ENCODE measurements around the gene C4orf50.

The C4orf50 gene

DNA sequence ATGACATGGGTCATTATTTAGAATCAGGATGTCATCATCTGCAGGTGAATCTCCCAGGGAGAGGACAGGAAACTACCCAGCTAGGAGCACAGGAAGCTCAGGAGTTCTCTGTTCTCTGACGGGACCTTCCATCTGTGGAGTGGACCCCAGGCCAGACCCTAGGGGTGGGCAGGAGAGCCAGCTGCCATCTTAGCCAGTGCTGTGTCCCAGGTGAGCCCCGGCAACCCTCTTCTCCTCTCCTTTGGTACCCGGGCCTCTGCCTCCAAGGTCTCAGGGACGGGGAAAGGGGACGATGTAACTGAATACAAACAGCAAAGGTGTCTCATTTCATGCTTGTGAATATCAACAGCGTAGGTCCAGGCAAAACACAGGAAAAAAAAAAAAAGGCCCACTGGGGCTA, 48.5 kb downstream of the C4orf50 start:
- H3K4me3 Mint-ChIP-seq = no peak overlapping the region

DNA sequence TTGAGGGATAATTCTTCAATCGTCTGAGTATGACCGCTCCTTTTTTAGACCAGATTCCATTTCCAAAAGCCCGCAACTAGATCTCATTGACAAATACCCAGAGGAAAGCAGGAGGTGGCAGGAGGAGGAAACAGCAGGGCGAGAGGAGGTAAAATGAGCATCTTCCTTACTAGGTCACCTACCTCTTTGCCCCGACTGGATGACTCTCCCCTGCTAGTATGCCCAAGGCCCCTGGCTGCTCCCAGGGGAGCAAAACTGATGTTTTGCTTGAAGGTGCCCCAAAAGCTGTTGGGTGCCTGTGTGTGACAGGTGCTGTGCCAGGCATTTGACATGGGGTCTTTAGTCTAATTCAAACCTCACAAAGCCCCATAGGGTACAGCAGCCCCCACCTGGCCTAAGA, 48.9 kb downstream of the C4orf50 start:
- Mint-ChIP-seq H3K36me3 (no peaks in the 10 kb centered on the region), H3K4me3 (no peak overlapping the region), H3K9me3 (peaks cover 2% of the 10 kb centered on the region), H3K27ac (no peak overlapping the region), H3K4me1 (no peaks in the 10 kb centered on the region), H3K27me3 (peaks cover 3% of the 10 kb centered on the region)
- no peak for ATAC-seq (ENCODE audit: low read depth)
- DNase-seq (ENCODE audit: low spot score in 2 of 2) = no peak

More for the DNA sequence above, 48.5 kb downstream of the C4orf50 start:
- Mint-ChIP-seq H3K27me3 (peaks cover 3% of the 10 kb centered on the region), H3K9me3 (peaks cover 2% of the 10 kb centered on the region), H3K36me3 (no peaks in the 10 kb centered on the region), H3K4me1 (no peaks in the 10 kb centered on the region), H3K27ac (no peak overlapping the region)
- ATAC-seq (ENCODE audit: low read depth) = no peak
- no peak for DNase-seq (ENCODE audit: low spot score in 2 of 2)

DNA sequence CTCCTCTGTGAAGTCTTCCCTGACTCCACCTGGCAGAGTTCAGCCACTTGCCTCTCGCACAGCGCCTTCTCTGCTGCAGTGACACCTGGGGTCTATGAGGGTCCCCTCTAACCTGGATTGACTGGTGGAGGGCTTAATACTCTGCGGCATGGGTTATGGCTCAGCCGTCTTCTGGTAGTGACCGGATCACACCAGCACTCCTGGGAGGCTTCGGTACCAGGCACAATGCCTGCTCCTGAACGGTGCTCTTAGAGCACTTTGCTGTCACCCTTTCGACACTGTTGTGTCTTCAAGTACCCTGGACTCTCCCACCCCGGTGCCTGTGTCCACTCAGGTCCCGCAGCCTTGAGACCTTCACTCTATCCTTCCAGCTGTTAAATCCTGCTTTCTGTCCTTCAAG, 50.0 kb downstream of the C4orf50 start:
- peaks cover 3% of the 10 kb centered on the region for H3K27me3 Mint-ChIP-seq

DNA sequence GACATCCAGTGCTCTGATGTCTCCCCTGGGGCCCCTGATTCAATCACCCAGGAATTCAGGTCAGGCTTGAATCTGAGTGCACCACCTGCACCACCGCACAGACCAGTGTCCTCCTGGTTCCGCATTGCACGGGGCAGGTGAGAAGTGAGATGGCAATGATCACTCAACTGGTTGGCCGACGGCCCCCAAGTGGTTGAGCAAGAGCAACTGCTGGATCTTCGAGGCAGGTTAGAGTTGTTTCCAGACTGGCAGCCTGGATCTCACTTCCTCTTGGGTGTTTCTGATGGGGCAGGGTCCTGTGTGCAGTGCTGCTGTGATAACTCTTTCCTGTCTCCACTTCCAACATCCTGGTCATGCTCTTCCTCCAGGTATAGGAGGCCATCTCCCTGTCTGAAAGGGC, 50.4 kb downstream of the C4orf50 start:
- no peaks in the 10 kb centered on the region for H3K36me3 Mint-ChIP-seq
- ATAC-seq (ENCODE audit: low read depth) (no peak), DNase-seq (ENCODE audit: low spot score in 2 of 2) (no peak)
- H3K9me3 Mint-ChIP-seq = peaks cover 2% of the 10 kb centered on the region
- peaks cover 3% of the 10 kb centered on the region for H3K27me3 Mint-ChIP-seq
- no peak overlapping the region for H3K4me3 Mint-ChIP-seq
- H3K27ac Mint-ChIP-seq = no peak overlapping the region
- no peaks in the 10 kb centered on the region for H3K4me1 Mint-ChIP-seq

More for the DNA sequence above, 50.0 kb downstream of the C4orf50 start:
- no peak for DNase-seq (ENCODE audit: low spot score in 2 of 2)
- ATAC-seq (ENCODE audit: low read depth) = no peak
- Mint-ChIP-seq H3K4me3 (no peak overlapping the region), H3K4me1 (no peaks in the 10 kb centered on the region), H3K9me3 (peaks cover 2% of the 10 kb centered on the region), H3K27ac (no peak overlapping the region), H3K36me3 (no peaks in the 10 kb centered on the region)

DNA sequence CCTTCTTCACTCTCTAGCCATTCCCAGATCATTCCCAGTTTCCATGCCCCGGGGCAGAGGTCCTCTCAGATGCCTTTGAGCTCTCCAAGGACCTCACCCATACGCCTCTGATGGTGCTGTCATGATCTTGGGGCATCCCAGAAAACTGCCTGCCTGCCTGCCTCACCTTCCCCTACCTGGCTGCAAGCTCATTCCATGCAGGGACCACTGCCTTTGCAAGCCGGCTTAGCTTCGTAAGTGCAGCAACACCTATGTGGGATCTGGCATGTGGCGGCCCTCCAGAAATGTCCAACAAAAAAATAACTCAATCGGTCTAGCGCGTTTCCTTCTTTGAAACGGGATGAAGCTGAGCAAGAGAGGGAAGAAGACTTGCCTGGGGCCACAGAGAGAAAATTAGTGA, 53.0 kb downstream of the C4orf50 start:
- no peak overlapping the region for H3K27ac Mint-ChIP-seq
- no peaks in the 10 kb centered on the region for H3K27me3 Mint-ChIP-seq
- DNase-seq (ENCODE audit: low spot score in 2 of 2) (no peak), ATAC-seq (ENCODE audit: low read depth) (no peak)
- H3K4me1 Mint-ChIP-seq = no peaks in the 10 kb centered on the region
- no peak overlapping the region for H3K4me3 Mint-ChIP-seq
- peaks cover 2% of the 10 kb centered on the region for H3K9me3 Mint-ChIP-seq
- no peaks in the 10 kb centered on the region for H3K36me3 Mint-ChIP-seq

DNA sequence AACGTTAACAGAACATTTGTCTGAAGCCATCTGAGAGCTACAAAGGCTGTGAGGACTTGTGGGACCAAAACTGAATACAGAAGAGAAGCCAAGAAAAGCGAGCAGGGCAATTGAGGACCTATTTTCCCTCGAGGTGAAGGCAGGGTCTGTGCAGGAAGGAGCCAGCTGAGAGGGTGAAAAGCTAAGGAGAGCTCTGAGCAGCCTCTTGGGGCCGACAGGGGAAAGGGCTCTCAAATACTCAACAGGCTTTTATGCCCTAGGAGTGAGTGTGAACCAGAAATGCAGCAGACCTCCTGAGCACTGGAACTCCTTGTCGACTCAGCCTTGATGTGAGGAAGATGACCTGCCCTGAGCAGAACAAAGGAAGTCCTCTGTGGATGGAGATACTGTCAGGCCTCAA, 54.2 kb downstream of the C4orf50 start:
- ATAC-seq (ENCODE audit: low read depth) (no peak), DNase-seq (ENCODE audit: low spot score in 2 of 2) (no peak)
- Mint-ChIP-seq H3K4me1 (no peaks in the 10 kb centered on the region), H3K27me3 (no peaks in the 10 kb centered on the region), H3K36me3 (no peaks in the 10 kb centered on the region), H3K9me3 (peaks cover 2% of the 10 kb centered on the region), H3K27ac (no peak overlapping the region), H3K4me3 (no peak overlapping the region)

DNA sequence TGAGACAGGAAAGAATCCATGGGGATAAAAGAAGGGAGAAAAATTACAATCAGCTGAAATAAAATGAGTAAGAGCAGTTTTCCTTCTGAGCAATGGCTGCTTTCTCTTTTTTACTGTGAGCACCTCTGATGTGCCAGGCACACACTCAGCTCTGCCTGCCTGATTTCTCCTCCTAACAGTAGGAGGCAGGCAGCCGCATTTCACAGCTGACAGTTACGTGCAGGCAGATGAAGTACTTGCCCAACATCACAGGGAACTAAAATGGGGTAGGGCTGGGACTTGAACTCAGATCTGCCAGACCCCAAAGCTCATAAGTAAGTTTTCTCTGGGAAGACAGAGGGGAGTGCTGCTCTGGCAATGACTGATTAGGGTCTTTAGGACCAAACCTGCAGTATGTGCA, 54.6 kb downstream of the C4orf50 start:
- DNase-seq (ENCODE audit: low spot score in 2 of 2) = no peak
- Mint-ChIP-seq H3K27me3 (no peaks in the 10 kb centered on the region), H3K4me1 (no peaks in the 10 kb centered on the region), H3K9me3 (peaks cover 2% of the 10 kb centered on the region), H3K4me3 (no peak overlapping the region), H3K27ac (no peak overlapping the region), H3K36me3 (no peaks in the 10 kb centered on the region)
- no peak for ATAC-seq (ENCODE audit: low read depth)

DNA sequence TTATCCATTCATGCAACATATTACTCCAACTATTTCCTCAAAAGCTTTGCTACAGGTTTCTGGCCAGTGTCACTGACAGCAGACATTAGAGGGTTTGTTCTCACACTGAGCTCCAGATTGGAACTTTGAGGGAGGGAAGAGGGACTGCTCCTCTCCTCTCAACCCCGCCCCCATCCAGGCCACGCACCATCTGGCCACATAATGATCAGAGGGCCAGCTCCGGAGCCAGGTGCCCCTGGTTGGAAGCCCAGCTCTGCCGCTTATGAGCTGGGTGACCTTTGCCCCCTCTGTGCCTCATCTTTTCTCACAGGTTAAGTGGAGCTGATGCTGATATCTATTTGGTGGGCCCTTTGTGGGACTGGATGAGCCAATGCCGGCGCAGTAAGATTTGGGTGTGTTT, 55.8 kb downstream of the C4orf50 start:
- H3K9me3 Mint-ChIP-seq = no peaks in the 10 kb centered on the region
- no peaks in the 10 kb centered on the region for H3K4me1 Mint-ChIP-seq
- no peak for ATAC-seq (ENCODE audit: low read depth)
- H3K27me3 Mint-ChIP-seq = no peaks in the 10 kb centered on the region
- H3K4me3 Mint-ChIP-seq = no peak overlapping the region
- no peaks in the 10 kb centered on the region for H3K36me3 Mint-ChIP-seq
- H3K27ac Mint-ChIP-seq = no peak overlapping the region
- DNase-seq (ENCODE audit: low spot score in 2 of 2) = no peak

DNA sequence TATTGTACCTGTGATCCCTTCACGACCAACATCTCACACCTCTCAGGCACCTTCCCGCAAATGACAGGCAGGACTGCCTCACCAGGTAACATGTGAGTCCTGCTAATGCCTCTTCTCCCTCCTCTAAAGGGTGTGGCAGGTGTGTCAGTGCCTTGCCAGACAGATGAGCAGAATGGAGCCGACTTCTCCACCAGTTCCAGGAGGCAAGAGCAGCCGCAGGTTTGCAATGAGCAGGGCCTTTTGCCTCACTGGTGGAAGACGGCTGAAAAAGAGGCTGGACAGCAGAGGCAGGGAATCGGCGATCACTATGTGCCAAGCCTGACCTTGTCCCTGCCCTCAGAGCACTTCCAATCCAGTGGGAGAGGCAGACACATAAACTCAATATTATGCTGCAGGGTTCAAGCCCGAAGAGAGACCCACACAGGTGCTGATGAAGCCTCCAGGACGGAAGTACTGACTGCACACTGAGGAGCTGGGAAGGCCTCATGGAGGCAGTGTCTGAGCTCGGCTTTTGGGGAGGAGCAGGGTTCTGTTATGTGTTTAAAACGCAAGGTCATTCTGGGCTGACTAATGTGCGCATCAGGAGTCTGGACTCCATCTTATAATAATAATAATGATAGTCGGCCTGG, 57.9 kb downstream of the C4orf50 start:
- DNase-seq (ENCODE audit: low spot score in 2 of 2) (no peak), ATAC-seq (ENCODE audit: low read depth) (no peak)
- no peaks in the 10 kb centered on the region for H3K27me3 Mint-ChIP-seq
- no peak overlapping the region for H3K4me3 Mint-ChIP-seq
- H3K9me3 Mint-ChIP-seq = no peaks in the 10 kb centered on the region
- no peaks in the 10 kb centered on the region for H3K36me3 Mint-ChIP-seq
- H3K4me1 Mint-ChIP-seq = no peaks in the 10 kb centered on the region
- H3K27ac Mint-ChIP-seq = no peak overlapping the region

DNA sequence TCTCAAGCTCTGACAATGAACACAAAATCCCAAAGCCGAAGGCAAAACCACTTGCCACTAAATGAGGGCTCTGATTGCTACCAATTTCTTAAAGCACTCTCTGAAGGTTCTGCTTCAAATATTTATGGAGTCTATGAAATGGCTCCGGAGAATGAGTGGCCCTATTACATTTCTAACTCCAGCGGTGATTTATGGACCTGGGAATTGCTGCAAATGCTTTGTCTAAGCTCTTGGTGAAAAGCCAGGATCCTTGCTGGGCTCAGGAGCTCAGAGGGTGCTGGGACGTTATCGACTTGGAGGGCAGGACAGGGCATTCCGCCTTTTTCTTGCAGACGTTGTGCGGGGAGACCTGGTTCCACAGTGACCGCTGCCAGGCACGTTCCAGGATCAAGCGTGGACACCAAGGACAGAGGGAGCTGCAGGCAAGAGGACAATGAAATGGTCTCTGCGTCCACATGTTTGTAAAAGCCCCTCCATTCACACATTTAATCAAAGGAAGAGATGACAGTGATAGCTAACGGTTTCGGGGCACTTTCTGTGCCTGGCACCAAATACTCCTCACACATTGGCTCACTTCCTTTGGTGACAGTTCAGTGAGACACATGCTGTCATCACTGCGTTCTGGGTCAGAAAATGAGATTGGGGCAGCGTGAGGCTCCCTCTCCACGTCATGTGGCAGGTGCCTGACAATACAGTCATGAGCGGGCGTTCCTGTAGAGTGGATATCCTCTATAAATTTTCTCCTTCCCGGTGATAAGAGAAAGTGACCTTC, 58.8 kb downstream of the C4orf50 start:
- no peak overlapping the region for H3K4me3 Mint-ChIP-seq
- H3K27ac Mint-ChIP-seq = no peak overlapping the region

DNA sequence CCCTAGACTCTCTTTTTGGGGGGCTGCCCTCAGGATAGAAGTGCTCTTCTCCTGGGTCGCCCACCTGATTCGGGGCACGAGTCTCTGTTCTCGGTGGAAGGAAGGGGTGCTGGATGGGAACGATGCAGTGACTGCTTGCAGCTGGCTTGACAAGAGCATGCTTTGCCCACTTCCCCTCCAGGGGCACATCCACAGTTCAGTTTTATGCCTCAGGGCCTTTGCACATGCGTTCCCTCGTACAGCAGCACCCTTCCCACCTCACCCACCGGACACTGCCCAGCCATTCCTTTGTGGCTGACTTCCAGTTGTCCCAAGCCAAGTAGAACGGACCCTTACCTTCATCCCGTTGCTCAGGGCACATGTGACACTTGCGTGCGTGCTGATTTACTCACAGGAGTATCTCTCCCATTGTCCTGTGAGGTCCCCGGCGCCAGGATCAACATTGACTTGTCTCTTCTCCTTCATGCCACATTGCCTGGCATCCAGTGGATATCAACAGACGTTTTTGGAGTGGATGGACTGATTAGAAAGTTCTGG, 60.0 kb downstream of the C4orf50 start:
- no peak for ATAC-seq (ENCODE audit: low read depth)
- no peak for DNase-seq (ENCODE audit: low spot score in 2 of 2)

More for the DNA sequence above, 58.8 kb downstream of the C4orf50 start:
- no peak for DNase-seq (ENCODE audit: low spot score in 2 of 2)
- no peak for ATAC-seq (ENCODE audit: low read depth)
- Mint-ChIP-seq H3K9me3 (no peaks in the 10 kb centered on the region), H3K4me1 (no peaks in the 10 kb centered on the region), H3K27me3 (no peaks in the 10 kb centered on the region), H3K36me3 (no peaks in the 10 kb centered on the region)

DNA sequence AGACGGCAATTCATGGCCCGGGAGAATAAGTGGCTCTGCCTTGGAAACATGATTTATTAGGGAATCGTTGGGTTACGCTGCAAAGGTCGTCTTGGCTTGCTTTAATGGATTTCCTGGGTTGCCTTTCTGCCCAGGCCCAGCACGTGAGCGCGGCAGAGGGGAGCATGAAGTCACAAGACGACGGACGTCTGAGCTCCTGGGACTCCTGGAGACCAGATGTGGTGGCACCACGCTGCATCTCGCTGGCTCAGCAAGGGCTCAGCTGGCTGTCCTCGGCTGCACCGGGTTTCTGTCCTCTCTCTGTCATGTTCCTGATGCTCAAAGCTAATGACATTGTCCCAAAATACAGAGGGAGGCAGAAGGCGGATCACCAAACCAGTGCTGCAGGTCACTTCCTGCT, 61.2 kb downstream of the C4orf50 start:
- Mint-ChIP-seq H3K27me3 (no peaks in the 10 kb centered on the region), H3K36me3 (no peaks in the 10 kb centered on the region), H3K27ac (no peak overlapping the region), H3K4me3 (no peak overlapping the region), H3K9me3 (no peaks in the 10 kb centered on the region), H3K4me1 (no peaks in the 10 kb centered on the region)
- ATAC-seq (ENCODE audit: low read depth) (no peak), DNase-seq (ENCODE audit: low spot score in 2 of 2) (no peak)

More for the DNA sequence above, 60.0 kb downstream of the C4orf50 start:
- H3K36me3 Mint-ChIP-seq = no peaks in the 10 kb centered on the region
- no peaks in the 10 kb centered on the region for H3K9me3 Mint-ChIP-seq
- H3K27me3 Mint-ChIP-seq = no peaks in the 10 kb centered on the region
- H3K27ac Mint-ChIP-seq = no peak overlapping the region
- no peak overlapping the region for H3K4me3 Mint-ChIP-seq
- H3K4me1 Mint-ChIP-seq = no peaks in the 10 kb centered on the region

DNA sequence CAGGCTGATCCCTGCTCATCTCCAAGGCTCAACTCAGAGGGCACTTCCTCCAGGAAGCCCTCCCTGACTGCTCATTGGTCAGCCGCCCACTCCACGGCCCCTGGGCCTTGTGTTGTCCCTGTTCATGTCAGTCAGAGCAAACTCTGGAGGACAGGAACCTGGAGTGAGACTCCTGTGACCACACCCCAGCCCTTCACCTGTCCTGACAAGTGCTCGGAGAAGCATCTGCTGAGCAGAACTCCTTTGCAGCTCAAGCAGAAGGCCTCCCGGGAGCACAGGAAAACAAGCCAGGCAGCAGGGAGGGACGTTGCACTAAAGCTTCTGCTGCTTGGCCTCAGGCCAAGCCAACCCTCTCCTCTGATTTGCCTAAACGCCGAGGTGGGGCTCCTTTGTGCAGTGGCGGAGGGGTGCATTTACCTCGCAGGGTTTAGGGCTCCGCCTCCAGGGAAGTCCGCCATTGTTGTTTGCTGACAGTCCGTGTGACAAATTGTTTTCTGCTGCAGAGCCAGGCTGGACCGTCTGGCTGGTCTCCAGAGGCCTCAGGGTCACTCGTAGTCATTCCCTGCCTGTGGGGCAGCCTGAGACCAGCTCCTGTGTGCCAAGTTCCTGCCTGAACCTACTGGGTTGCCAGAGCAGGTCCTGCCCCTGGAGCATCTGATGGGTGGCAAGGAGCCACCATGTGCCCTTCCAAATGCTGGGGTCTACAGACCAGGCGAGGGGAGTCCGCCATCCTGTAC, 61.8 kb downstream of the C4orf50 start:
- Mint-ChIP-seq H3K36me3 (no peaks in the 10 kb centered on the region), H3K4me3 (no peak overlapping the region)

DNA sequence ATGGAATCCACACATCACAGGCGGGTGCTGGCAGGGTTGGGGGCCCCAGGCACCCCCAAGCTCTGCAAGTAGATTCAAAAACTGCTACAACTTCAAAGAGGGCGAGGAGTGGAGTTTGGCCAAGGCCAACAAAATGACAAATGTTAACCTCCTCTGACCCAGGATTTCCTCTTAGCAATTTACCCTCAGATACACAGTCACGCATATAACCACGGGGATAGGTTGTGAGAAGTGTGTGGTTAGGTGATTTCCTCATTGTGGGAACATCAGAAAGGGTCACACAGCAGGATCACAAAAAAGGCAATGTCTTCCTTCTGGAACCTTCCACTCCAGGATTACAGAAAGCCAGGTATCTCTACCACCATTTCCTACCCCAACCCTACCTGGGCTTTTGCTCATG, 62.4 kb downstream of the C4orf50 start:
- no peak for ATAC-seq (ENCODE audit: low read depth)
- no peak for DNase-seq (ENCODE audit: low spot score in 2 of 2)
- Mint-ChIP-seq H3K27ac (no peak overlapping the region), H3K9me3 (peaks cover 3% of the 10 kb centered on the region), H3K4me1 (no peaks in the 10 kb centered on the region), H3K4me3 (no peak overlapping the region), H3K36me3 (no peaks in the 10 kb centered on the region), H3K27me3 (no peaks in the 10 kb centered on the region)

More for the DNA sequence above, 61.8 kb downstream of the C4orf50 start:
- DNase-seq (ENCODE audit: low spot score in 2 of 2) (no peak), ATAC-seq (ENCODE audit: low read depth) (no peak)
- H3K27ac Mint-ChIP-seq = no peak overlapping the region
- no peaks in the 10 kb centered on the region for H3K4me1 Mint-ChIP-seq
- H3K9me3 Mint-ChIP-seq = peaks cover 3% of the 10 kb centered on the region
- no peaks in the 10 kb centered on the region for H3K27me3 Mint-ChIP-seq

Data from memory B cell (primary cell).